Middle frontal gyrus (tissue), 1 donor: ENCODE data around the gene TFPI2.

Experiments used
- DNase-seq: peaks from one replicate; pipeline ENCODE4 v3.0.0-alpha.2; 2015; ENCODE audit warnings: low spot score; ENCODE audit errors: extremely low spot score

TFPI2 gene

DNA sequence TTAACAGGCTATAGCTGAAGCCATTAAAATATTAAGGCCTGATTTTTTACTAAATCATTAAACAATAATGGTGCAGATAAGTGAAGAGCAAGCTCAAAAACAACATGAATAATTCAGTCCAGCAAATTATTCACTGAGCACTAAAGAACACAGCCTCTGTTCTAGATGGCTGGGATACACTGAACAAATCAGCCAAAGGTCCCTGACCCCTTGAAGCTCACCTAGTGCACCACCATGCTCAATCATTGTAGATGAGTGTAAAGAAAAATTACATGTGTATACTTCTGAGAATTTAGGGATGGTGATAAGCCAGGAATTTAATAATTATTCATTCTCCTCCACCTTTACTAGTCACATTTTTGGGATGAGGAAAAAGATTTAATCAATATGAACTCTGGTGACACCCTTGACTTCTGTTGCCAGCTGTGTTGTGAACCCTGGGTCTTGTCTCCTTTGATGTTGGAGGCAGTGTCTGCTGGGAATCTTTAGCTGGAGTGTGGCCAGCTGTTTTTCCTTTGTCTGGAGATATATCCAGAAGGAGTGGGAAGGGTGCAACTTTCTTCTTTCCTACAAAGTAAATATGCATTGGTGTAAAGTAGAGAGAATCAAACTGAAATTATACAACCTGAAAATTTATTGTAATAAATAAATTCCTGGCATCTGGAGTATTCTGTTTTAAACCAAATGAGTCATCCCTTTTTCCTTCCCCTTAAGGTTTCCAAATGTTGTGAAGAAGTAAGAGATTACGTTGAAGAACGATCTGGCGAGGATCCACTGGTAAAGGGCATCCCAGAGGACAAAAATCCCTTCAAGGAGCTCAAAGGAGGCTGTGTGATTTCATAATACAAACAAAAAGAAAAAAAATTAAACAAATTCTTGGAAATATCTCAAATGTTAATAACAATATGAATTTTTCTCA is 19.8 kb upstream of the TFPI2 start:
- DNase-seq = no peak

DNA sequence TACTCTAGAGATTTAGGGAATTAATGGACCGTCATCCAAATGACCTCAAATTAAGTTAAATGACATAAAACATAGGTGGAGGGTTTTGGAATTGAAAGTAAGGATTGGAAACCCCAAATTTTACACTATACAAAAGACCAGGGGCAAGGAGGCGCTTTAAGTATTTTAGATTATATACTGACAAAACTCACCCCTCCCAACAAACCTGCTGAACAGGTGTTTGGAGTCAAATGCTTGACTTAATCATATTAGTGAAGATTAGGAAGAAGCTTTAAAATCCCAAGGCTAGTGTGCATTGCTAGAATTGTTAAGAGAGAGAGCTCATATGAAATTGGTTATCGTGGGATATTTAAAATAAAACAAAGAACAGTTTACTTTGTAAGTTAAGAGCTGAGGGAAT is 15.7 kb upstream of the TFPI2 start, which contains the start of gene GNGT1:
Gene GNGT1, plus strand, starts transcription at position 301 of the 400 bp plus-strand sequence. CDS start 180 bp downstream, outside the sequence.
- DNase-seq = no peak

DNA sequence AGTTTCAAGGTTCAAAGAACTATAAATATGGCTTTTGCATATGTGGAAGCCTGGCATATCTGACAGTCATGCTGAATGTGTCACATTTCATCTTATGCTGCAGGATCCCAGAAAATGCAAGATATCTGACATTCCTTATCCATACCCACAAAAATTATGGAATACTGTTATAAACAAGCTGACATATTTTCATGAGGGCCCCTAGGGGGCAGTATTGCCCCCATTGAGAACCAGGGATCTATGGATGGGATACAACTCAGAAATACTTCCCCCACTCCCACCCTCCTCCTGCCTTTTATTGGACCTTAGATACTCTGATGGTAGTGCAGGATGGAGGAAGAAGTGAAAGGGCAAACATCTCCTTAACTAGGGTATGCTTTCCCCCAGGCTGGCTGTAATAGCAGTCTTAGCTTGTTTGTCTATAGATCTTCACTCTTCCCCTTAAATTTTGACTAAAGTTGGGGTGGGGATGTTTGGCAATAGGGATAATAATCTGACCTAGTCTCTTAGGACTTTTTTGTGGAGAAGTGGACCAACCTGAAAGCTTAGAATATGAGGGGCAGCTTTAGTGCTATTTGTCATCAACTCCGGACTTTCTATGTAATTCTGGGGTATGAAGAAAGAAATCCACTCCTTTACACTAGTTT is 12.3 kb upstream of the TFPI2 start:
- no peak for DNase-seq

DNA sequence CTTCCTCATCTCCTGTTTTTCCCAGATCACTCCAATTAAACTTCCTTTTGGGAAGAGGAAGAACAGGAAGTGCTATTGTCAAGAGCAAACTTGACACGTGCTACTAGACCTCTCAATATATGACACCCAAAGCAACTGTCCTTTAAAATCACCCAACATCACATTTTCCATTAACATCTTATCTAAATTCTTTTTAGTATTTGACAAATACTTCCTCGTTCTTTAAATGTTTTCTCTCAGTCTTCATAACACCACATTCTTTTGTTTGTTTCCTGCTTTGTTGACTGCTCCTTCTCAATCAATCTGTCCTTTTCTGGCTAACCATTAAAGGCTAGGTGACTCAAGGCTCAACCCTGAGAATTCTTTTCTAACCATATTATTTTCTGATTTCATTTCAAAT is 7.1 kb upstream of the TFPI2 start:
- no peak for DNase-seq

DNA sequence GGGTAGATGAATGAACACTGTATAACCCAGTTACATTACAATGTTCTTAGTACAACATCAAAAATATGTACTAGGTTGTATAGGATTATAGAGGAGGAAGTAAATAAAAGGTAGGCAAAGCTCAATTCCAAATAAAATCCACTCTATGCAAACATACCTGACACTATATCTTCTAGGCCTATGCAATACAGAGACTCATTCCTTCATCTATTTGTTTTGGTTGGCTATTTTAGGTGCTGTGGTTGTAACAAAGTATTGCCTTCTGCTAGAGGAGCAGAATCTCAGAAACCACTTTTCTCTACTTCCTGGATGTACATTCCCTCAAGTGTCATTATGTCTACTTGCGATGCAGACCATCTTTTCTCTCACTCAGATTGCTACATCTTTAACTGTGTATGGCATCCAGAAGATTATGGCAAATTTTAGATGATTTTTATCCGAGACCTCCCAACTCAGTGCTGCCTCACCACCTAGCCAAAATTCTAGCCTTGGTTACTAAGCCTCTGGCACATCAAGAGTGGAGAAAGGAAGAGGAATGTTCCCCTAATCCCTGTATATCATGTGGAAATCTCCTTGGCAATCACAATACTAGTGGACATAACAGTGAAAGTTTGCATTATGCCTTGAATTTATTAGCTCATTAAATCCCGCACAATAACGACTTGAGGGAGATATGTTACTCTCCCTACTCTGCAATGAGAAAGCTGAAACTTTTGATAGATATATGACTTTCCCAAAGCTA is 5.5 kb upstream of the TFPI2 start:
- DNase-seq = no peak

DNA sequence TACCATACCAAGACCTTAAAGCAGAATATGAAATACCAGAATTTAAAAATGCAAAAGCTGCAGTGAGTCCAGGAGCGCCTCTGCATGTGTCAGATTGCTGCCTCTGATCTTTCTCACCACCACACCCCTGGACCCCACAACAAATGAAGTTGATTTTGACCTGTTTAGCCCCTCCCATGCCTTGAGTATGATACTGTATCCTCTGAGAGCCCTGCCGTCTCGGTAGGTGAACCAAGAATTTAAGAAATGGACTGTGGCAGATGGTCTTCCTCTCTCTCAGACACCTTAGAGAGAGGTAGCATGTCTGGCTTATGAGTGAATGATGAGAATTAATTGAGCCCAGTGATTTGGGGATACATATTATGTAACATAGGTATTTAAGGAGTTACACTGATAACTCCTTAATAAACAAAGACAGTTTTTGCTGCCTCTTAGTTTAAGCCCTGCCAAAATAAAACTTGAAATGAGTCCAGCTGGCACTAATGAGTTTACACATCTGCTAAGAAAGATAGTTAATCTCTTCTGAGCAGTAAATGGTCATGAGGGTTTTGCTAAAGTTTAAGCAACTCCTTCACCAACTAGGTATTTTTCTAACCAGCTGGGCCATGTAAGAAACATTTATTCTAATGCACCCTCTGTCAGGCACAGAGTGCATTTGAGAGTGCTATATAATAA is 4.5 kb upstream of the TFPI2 start:
- no peak for DNase-seq

DNA sequence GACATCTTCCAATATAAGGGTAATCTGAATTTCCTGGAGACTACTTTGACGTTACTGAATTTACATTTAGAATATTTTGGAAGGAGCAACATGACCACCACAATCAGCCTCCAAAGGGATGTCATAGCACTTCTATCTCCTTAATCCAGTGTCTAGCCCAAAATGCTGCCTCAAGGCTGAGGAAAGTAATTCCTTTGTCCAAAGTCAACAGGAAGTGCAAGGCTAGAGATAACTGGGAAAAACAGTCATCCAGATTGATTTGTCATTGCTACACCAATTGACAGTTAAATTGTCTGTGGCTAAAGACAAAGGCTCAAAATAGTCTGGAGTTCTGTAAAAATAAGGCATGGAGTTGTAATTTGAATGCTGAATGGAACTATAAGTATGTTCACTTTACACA is 3.9 kb upstream of the TFPI2 start:
- DNase-seq = no peak

DNA sequence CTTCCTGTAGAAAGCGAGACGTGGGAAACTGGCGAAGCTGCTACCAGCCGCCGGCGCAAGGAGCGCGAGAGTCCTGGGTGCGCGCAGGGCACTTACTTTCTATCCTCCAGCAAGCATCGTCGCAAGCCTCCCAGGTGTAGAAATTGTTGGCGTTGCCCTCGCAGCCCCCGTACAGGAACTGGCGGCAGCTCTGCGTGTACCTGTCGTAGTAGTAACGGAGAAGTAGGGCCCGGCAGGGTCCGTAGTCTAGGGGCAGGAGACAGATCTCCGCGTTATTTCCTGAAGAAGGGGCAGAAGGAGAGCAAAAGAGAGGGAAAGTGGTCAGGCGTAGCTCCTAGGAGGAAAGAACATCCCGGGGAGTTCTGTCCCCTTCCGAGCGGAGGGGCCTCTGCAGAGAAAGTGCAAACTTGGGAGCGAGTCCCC is 501 bp downstream of the TFPI2 start:
- no peak for DNase-seq

DNA sequence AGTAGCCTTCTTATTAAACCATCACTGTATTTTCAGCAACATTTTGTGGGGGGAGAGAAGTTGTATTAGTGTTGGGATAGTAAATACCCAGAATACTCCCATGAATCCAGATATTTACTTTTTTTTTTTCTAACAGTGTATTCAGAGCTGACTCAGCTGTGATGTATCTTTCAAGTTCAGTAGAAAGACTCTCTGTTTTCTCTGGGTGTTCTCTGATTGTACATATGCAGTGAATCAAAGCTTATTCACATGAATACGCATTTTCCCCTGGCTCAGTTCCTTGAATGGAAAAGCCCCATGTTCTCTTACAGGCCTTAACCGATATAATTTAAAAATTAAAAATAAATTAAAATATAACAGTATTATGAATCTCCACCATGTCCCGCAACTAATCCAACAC is 1.3 kb downstream of the TFPI2 start:
- DNase-seq = no peak

DNA sequence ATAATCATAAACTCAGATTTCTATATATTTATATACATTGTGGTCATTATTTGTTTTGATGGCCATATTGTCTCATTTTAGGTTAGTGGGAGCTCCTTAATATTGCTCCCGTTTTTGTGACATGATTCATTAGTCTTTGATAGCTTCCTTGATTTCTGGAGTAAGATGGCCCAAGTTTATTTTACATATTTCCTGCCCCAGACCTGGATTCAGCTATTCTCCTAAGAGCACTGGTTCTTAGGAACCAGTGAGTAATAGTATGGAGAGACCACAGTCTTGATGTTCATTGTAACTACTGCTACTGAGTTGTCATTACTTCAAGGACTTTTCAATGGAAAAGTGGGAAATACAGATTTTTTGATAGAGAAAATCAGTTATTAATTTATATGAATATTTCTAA is 6.0 kb downstream of the TFPI2 start:
- DNase-seq = no peak

DNA sequence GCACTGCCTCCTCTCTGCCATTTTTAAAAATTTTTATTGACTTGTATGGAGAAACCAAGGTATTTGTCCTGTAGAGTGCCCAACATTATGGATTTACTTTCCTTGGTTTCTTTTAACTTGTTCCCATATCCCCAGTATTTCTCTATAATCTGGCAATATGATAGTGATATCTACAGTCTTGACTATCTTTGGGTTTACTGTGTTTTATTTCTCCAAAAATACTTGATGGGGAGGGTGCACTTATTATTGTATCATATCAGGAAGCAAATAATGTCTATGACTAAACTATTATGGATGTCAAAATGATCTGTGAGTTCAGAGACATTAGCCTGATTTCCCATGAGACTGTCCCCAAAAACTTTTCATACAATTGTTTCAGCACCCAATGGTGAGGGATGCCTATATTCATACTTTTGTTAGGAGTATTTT is 6.6 kb downstream of the TFPI2 start:
- no peak for DNase-seq

DNA sequence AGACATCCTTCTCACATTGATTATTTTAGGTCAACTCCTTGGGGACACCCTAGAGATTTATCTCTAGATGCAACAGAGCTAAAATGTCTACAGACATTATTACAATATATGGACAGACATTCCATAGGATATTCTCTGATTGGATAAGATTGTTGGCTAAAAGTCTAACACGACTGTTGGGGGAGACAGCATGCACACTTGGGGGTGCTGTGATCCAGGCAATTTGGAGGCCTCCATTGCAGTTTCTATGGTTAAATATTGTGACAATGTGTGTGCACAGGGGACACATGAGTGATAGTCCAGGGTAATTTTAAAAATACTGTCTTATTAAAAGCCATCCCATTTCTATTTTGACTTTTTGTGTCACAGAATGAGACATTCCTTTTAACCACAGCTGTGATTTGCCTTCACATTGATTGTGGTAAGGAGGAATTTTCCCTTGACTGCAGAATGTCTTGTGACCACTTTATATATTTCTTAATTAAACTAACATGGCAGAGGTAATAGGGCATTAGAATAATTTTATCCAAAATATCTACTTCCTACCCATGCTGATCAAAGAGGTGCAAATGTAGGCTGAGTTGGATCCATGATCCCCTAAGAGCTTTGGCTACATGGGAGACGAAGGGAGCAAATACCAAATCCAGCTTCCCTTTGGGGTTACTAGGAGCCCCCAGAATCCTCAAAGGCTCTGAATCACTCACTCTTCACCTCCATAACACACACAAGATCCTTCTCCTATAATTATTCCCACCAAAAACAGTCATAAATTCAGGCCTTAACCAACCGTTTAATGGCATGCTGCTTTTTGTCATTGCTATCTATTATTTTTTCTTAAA is 7.3 kb downstream of the TFPI2 start:
- DNase-seq = no peak

DNA sequence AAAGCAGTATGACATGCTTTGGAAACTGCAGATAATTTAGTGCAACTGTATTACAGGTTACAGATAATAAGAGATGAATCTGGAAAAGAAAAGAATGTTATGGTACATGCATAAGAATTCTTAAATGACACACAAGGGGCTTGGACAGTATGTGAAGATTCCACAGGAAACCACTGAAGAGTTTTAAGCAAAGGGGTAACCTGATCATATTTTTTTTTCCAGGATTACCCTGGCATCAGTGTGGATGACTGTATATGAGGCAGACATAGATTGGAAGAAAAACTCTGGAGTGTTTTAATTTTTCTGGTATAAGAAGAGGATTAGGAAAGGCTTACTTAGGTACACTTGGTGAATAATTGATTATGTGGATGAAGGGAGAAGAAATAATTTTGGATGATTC is 8.1 kb downstream of the TFPI2 start:
- DNase-seq = no peak

DNA sequence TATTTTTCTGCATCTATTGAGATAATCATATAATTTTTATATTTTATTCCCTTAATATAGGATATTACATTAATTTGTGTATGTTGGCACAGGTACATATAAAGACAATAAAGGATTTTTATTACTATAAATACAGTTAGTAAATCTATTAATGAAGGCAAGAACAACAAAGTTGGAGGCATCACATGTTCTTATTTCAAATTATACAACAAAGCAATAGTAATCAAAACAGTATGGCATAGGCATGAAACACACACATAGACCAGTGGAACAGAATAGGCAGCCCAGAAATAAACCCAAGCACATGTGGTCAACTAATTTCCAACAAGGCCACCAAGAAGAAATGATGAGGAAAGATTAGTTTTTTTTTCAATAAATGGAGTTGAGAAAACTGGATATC is 11.2 kb downstream of the TFPI2 start:
- no peak for DNase-seq

DNA sequence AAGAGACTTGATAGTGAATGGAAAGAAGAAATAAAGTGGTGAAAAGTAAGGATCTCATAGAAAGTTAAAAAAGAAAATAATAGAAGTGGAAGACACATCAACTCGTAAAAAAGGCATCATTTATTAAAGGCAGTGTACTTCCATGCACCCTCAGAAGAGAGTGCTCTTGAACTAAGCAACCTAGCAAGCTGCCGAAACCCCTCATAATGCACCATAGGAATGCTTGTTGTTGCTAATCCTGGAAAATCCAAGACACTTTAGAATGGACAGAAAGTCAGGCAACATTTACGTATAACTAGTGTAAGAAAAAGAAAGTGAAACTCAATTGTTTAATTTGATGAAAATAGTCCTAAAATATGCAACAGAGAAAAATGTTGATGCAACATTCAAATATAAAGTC is 12.8 kb downstream of the TFPI2 start:
- DNase-seq = no peak

DNA sequence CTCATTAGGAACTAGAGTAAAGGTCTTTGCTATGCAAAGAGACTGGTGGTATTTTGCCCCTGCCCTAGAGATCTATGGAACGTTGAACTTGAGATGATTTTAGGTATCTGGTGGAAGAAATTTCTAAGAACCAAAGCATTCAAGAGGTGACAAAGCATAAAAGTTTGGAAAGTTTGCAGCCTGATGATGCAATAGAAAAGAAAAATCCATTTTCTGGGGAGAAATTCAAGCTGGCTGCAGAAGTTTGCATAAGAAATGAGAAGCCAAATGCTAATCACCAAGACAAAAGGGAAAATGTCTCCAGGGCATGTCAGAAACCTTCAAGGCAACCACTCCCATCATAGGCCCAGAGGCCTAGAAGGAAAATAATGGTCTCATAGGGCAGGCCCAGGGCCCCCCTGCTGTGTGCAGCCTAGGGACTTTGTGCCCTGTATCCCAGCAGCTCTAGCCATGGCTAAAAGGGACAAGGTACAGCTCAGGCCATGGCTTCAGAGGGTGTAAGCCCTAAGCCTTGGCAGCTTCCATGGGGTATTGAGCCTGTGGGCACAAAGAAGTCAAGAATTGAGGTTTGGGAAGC is 16.5 kb downstream of the TFPI2 start:
- DNase-seq = no peak

DNA sequence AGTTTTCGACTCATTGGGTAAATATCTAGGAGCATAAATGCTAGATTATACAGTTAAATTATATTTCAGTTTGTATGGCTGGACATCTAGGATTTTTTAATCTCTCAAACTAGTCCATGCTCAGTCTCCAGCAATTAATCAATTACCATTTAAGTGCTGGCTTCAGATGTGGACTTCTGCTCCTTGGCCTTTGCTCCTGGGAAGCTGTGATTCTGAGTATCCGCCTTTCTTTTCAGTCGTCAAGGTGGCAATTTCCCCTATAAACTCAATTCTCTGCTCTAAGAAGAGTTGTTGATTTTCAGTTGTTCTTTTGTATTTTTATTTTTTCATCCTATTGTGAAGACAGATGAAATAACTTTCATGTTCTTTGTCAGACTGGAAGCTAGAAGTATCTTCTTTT is 23.7 kb downstream of the TFPI2 start:
- DNase-seq = no peak

DNA sequence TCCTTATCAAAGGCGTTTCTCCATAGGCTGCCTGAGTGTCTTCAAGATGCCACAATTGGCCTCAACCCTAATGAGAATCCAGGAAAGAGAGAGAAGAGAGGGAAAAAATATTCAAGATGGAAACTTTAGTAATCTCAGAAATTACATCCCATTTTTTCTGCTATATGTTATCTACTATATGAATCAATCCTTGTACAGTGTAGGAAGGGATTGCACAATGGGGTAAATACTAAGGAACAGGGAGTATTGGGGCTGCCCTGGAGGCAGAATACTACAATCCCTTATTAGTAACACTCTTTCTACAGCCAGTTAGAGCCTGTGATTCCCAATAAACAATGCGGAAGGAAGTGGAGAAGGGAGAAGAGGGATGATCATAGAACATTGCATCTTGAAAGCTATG is 27.9 kb downstream of the TFPI2 start:
- no peak for DNase-seq

DNA sequence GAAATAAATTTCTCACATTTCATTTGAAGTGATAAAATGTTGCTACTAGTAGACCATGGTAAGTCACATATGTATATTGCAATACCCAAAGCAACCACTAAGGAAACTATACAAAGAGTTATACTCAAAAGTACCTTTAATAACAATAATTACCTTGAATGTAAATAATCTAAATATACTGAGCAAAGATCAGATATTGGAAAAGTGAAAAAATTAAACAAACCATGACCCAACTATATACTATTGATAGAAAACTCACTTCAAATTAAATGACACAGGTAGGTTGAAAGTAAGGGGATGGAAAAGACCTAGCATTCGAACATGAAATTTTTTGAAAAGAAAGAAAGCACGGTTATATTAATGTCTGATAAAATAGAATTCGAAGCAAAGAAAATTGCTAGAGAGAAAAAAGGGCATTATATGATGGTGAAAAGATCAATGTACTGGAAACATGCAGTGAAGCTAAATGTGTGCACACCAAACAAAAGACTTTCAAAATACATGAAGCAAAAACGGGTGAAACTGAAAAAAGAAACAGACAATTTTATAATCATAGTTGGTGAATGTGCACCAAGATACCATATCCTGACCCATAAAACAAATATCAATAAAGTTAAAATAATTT is 29.1 kb downstream of the TFPI2 start:
- no peak for DNase-seq

DNA sequence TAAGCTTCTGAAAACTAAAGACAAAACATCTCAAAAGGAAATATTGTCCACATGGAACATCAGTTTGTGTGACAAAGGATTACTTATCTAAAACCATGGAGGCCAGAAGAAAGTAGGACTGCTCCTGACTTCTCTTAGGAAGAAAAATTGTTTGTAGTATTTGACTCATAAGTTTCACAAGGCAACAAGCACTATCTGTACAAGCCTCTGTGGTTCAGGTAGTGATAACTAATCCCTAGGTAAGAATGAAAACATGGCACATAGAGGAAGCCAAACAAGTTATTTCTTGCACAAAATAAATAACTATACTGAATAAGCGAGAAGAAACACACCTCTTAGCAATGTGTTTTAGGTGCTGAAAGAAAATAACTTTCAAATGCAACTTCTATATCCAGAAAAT is 30.3 kb downstream of the TFPI2 start:
- DNase-seq = no peak
